NCI-H2081 (cell line): ENCODE results near the gene TEX35.
"Not testable (repeated sequence)": the region's sequence is repeated elsewhere in the genome, so short reads cannot be mapped to it uniquely, and the experiment has no call there.

Experiments used
- DNase-seq, 2 experiments: peaks; one replicate each; lab custom pipeline; 2025; lab: John Stamatoyannopoulos, UW

Gene TEX35

DNA sequence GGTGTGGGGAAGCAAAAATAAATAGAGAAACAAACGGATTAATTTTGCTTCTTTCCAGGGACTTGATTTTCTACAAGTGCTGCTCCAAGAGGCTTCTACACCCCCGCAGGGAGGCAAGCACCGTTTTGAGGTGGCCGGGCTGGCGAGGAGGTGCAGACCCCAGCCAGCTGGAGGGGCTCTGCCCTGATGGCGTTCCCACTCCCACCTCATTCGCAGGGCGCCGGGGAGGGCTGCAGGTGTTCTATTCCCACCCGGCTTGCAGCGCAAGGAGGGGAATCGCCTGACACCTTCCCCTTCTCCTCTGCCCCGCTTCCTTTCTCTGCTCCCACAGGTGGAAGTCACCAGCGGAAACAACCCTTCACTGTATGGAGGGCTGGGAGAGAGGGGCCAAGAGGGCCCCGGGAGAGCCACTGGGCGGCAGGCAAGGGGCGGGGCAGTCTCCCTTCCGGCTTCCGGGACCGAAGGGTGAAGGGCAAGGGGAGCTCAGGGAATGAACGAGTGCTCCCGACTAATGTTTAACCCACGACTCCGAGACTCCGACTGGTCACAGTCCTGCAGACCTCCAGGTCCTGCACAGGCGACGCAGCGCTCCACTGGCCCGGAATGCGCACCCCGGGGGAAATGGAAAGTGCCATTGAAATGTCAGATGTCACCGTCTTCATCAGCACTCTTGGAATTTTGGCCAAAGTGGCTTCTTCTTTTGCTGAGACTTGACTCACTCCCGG, 29.1 kb downstream of the TEX35 start:
- peak; percentile 13 to 47 for DNase-seq

DNA sequence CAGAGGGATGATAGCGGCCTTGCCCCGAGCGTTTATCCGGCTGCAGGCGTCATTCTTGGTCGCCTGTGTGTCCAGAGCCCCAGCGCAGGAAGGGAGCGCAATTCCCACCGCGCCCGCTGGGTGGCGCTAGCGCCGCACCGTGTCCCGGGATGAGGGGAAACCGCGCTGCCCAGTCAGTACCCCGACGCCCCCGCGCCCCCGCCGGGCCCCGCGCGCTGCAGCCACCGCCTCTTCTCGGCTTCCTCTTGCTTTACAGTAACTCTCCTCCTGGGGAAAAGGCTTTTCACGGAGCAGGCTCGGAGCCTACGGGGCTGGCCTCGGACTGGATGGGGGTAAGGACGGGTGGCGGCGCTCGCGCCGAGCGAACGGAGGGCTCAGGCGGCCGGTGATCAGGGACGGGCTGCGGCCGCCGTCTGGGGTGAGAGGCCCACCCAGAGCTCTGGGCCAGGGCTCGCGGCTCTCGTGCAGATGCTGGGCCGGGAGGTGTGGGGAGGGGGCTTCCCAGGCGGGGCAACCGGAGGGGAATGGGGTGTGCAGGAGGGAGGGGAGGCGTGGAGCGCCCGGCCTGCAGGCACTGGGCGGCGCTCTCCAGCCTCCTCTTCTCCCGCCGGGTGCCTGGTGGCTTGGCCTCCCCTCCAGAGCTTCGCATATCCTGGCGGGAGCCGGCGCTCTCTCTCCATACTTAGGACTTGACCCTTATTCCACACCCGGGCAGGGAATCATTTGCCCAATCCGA, 29.8 kb downstream of the TEX35 start:
- peak; percentile 52 to 78 for DNase-seq

DNA sequence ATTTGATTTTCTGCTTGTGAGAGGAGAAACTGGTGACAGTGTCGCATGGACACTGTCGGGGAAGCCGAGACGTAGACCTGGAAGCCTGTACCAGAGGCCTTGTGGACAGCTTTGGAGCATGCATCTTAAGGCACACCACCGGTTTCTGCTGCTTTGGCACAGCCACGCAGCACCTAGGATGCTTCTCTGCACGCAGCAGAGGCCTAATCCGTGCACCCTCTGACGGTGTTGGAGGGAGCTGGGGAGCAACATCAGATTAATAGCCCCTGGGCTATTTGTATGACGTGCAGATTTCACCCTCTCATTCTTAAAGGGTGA, 30.3 kb downstream of the TEX35 start:
- peak in 1 of 2 experiments; percentile 51 for DNase-seq

- no peak for DNase-seq
Observed at GRCh38 chr1:178544531-178544930, 31.6 kb downstream of the TEX35 start.

DNA sequence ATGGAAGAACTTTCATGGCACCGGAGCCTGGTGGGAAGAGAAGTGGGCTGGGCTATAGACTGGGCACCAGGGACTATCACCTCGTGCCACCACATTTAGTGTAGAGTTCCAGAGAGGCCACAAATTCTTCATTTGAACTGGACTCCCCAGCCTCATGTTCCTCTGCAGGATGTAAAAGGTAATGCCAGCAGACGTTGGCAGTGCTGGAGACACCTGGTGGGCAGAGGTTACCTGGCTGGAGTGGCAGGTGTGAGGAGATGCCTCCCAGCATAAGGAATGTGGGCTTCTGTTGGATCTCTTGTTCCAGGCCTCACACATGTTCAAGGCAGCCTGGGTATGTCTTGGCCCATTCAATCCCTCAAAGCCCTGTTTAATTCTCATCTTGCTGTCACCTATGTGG, 35.2 kb downstream of the TEX35 start:
- no peak for DNase-seq

DNA sequence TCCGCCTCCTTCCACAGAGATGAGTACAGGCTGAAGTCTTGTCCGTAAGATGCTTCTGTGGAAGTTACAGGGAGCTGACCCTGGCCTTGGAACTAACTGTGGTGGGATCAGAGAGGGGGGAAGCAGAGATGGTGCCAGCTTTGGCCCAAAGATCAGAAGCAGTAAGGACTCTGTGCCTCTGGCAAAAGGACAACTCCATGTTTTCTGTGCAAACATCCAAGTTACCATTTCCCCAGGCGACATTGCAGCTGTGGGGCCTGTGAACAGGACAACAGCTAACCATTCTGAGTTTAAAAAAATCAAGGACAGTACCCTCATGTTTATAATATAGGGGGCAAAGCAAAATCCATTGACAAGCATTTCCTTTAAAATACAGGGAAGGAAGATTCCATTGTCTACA, 38.4 kb downstream of the TEX35 start:
- DNase-seq = no peak

DNA sequence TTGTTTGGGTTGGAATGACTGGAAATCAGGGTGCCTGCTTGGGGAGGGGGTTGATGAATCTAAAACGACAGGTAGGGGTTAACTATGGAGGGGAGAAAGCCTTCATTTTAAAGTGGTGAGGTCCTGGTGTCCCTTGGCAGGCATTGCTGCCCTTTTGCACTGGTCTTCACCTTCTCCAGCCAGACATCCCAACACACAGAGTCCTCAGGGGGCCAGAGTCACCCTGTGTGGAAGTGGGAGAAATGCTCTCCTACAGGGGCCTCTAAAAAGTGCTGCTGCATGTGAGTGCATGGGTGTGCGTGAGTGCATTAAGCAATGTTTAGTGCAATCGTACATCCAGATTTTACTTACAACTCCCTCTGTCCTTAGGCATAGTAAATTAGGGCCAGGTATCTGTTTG, 39.0 kb downstream of the TEX35 start:
- no peak for DNase-seq

GRCh38 chr1:178552856-178553255, 39.9 kb downstream of the TEX35 start:
- no peak for DNase-seq

DNA sequence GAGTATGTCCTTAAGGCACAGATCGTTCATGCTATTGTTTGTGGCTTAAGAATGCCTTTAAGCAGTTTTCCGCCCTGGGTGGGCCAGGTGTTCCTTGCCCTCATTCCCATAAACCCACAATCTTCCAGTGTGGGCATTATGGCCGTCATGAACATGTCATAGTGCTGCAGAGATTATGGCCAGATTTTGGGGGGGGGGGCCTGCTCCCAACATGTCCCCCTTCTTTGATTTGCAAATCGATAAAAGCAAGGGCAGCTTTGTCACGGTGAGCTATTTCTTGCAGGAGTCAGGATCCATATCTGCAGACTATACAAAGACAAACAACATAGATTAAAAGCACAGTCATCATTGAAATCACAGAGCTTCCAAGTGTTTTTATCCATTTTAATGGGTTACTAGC, 41.4 kb downstream of the TEX35 start:
- DNase-seq = not testable (repeated sequence)

DNA sequence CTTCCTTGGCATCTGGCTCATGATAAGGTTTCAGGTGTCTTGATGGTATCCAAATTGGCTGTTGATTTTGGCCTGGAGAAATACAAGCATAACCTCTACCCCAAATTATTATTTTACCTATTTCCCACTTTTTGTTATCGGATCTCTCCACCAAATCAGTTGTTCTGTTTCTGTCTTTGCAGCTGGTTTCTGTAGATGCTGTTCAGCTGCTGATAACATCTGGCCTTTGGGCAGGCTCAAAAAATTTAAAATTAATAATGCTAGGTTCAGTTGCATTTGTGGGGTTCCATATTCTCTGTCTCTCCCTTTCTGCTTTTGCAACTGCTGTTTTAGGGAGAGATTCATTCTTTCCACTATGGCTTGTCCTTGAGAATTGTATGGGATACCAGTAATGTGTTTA, 42.7 kb downstream of the TEX35 start:
- DNase-seq = not testable (repeated sequence)

GRCh38 chr1:178558816-178559215, 45.9 kb downstream of the TEX35 start:
- DNase-seq = not testable (repeated sequence)

DNA sequence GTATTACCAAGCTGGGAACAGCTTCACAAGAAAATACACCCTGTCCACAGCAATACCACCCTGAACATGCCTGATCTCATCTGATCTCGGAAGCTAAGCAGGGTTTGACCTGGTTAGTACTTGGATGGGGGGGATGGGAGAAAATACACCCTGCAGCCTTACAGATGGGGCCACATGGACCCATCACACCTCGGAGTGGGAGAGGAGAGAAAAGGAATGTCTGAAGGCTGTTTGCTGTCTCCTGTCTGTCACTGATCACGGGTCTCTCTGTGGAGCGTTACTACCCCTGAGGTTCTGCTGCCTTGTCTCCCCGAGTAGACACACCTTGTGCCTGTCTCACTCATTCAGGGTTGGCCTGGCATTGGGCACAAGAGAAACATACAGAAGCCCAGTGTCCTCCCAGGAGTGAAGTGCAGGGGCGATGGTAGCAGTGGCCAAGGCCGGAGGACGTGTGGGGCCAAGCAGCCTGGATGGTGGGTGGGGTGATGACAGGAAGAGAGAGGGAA, 48.0 kb downstream of the TEX35 start:
- no peak for DNase-seq

DNA sequence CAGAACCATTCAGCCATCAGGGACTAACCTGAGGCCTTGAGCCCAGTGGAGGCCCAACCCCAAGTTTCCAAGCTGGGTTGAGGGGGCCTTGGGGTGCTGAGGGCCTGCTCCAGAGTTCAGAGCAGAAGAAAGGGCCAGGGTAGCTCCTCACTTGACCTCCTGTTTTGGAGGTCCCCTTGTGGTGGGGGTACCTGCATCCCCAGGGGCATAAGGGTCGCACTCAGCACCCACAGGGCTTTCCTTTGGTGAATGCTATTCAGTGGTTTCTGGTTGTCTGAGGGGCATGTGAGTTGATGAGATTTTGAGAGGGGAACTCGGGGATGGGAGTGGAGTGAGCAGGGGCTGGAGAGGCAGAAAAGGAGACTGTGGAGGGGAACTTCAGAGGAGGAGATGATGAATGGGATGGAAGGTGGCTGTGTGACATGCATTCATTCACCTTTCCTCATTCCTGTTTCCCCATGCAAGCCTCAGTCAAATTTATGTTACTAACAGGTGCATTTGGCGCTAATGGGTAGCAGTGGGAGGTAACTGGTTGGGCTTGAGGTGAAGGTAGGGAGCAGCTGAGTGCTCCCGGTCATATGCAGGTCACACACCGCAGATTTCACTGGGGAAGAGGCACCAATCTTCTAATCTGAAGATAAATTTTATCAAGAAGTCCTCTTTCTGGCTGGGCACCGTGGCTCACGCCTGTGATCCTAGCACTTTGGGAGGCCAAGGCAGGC, 50.4 kb downstream of the TEX35 start:
- no peak for DNase-seq

GRCh38 chr1:178564086-178564782, 51.3 kb downstream of the TEX35 start:
- no peak for DNase-seq

DNA sequence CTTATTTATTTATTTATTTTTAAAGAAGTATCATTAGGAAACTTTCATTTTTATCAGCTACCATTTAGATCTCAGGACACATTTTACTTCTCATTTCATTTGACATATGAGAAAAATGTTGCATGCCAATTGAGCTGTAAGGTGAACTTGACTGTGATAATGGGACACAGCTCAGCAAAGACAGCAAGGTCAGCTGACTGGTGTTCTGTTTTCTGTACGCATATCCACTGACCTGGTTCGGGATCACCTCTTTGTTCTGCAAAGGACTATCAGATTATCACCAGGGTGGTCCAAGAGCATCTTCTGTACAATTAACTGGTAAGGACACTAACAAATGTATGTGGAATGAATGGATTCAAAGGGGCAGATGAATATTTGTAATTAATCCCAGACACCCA, 51.9 kb downstream of the TEX35 start:
- DNase-seq = no peak

DNA sequence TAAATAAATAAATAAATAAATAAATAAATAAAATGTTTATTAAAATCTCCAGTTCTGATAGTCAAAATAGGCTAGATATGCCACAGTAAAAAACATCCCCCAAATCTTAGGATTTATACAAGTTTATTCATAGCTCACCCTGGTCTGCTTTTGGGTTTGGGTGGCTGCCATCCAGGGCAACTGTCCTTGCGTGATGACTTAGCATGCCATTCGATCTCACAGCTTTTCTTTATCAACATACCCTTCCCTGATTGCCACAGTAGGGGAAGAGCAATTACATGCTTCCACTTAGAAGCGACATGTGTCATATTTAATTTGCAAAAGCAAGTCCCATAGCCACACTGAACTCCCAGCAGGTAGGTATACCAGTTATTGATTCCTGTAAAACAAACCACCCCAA, 52.7 kb downstream of the TEX35 start:
- no peak for DNase-seq

DNA sequence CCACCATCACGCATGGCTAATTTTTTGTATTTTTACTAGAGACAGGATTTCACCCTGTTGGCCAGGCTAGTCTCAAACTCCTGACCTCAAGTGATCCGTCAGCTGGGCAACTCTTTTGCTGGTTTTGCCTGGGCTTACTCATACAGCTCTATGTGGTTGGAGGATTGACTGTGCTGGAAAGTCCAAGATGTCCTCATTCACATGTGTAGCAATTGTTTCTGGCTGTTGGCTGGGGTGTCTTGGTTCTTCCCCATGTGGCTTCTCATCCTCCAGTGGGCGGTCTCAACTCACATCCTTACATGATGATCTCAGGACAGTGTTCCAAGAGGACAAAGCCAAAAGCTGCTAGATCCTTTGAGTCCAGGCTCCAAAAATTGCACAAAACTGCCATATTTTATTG, 53.3 kb downstream of the TEX35 start:
- DNase-seq = no peak

GRCh38 chr1:178571807-178572206, 58.9 kb downstream of the TEX35 start:
- no peak for DNase-seq
